Caco-2 (cell line): Measurements from ENCODE around the gene TMEM263. TPM values are rescaled to one million over a fixed set of nuclear protein-coding genes. Genes with fewer than 3 reads are reported as not detected.

Experiments used
- BruUV-seq: library from RNA; stranded (reverse); fragments of 400-500 nt; replicated peaks from 2 replicates; lab custom pipeline; 2021; lab: Mats Ljungman, UMichigan
- CTCF ChIA-PET: fragments of 300-600 bp; sonication (Branson Sonifier 250); formaldehyde crosslinking; loops from one replicate; lab custom pipeline; 2022; ENCODE audit warnings: antibody characterized with exemption; lab: Charles Lee
- POLR2A ChIA-PET: fragments of 300-600 bp; sonication (Branson Sonifier 250); formaldehyde crosslinking; loops from one replicate; lab custom pipeline; 2022; ENCODE audit warnings: antibody characterized with exemption; lab: Charles Lee
- DNase-seq, 2 experiments: peaks; one replicate each; pipeline versions ENCODE4 v3.0.0 to v3.0.0-alpha.2; 2020 to 2022
- H3K27me3 ChIP-seq: replicated peaks from 2 replicates; pipeline ENCODE4 v1.6.0; 2011; ENCODE audit warnings: low read length; ENCODE audit not compliant: control insufficient read depth, insufficient read depth
- H3K36me3 ChIP-seq: 2 replicates; pipeline ENCODE4 v1.5.1; 2011; ENCODE audit warnings: low read length; ENCODE audit not compliant: control insufficient read depth, insufficient read depth
- H3K4me1 ChIP-seq: fragments of 250-450 bp; sonication (Bioruptor Pico); 2 replicates; pipeline ENCODE4 v1.5.1; 2020; ENCODE audit warnings: mild to moderate bottlenecking
- H3K4me3 ChIP-seq: 2 replicates; pipeline ENCODE4 v1.5.1; 2011; ENCODE audit warnings: low read depth, mild to moderate bottlenecking, control low read depth, low read length
- H3K9me3 ChIP-seq: fragments of 250-450 bp; sonication (Bioruptor Pico); 2 replicates; pipeline ENCODE4 v1.5.1; 2020; ENCODE audit warnings: mild to moderate bottlenecking, moderate library complexity
- H3K27ac Mint-ChIP-seq: one replicate; pipeline ENCODE4 v1.8.0; 2022; ENCODE audit warnings: mixed read lengths; ENCODE audit not compliant: unreplicated experiment
- H3K27me3 Mint-ChIP-seq: one replicate; pipeline ENCODE4 v1.8.0; 2022; ENCODE audit warnings: mixed read lengths; ENCODE audit not compliant: insufficient read depth, unreplicated experiment
- H3K36me3 Mint-ChIP-seq: one replicate; pipeline ENCODE4 v1.8.0; 2022; ENCODE audit warnings: mild to moderate bottlenecking, mixed read lengths; ENCODE audit not compliant: insufficient read depth, unreplicated experiment
- H3K4me1 Mint-ChIP-seq: one replicate; pipeline ENCODE4 v1.8.0; 2022; ENCODE audit warnings: low read depth, mixed read lengths; ENCODE audit not compliant: unreplicated experiment
- H3K4me3 Mint-ChIP-seq: one replicate; pipeline ENCODE4 v1.8.0; 2022; ENCODE audit warnings: mild to moderate bottlenecking, moderate library complexity, mixed read lengths; ENCODE audit not compliant: unreplicated experiment
- H3K9me3 Mint-ChIP-seq: one replicate; pipeline ENCODE4 v1.8.0; 2022; ENCODE audit warnings: mixed read lengths; ENCODE audit not compliant: unreplicated experiment
- CTCF ChIP-seq, 2 experiments: fragments of 200-600 bp in 1 of 2; IDR thresholded peaks; 1 replicate in 1 of 2; 2 replicates in 1 of 2; pipeline versions ENCODE4 v1.5.1 to v1.8.0; 2011 to 2022; ENCODE audit warnings: antibody characterized with exemption in 1 of 2, control low read depth in 1 of 2, inconsistent platforms in 1 of 2, low read depth in 1 of 2, low read length in 1 of 2, mild to moderate bottlenecking in 1 of 2, moderate library complexity in 1 of 2; ENCODE audit not compliant: insufficient read depth in 1 of 2, severe bottlenecking in 1 of 2, unreplicated experiment in 1 of 2
- intact Hi-C: fragments of 100-400 bp; cut with micrococcal nuclease; formaldehyde crosslinking; loops from one replicate; pipeline ENCODE4 v1.10.0; 2022; ENCODE audit not compliant: unreplicated experiment
- total RNA-seq: library from RNA; stranded (reverse); gene quantifications from 2 replicates; pipeline ENCODE4 v1.2.3, GENCODE V29; 2022

The TMEM263 gene
- total RNA-seq, 1 experiment from 2014 or later: 31.6 TPM

GRCh38 chr12:106911581-106911980, 44.1 kb upstream of the TMEM263 start:
- POLR2A ChIA-PET: no interaction called here
- CTCF ChIA-PET: no interaction called here
- H3K4me1 ChIP-seq: no peaks in the 10 kb centered on the region
- intact Hi-C loops: no loop called here
- H3K4me3 Mint-ChIP-seq: no peak overlapping the region
- BruUV-seq: no TSS peak
- H3K27me3 Mint-ChIP-seq: no peaks in the 10 kb centered on the region
- no peak for TF ChIP-seq CTCF (IDR thresholded peaks at IDR 0.05; ENCODE audit: insufficient read depth in 1 of 2, low read depth in 1 of 2, low read length in 1 of 2, severe bottlenecking in 1 of 2, unreplicated experiment in 1 of 2)
- no peak overlapping the region for H3K27ac Mint-ChIP-seq
- no peaks in the 10 kb centered on the region for H3K4me1 Mint-ChIP-seq
- no peaks in the 10 kb centered on the region for H3K27me3 ChIP-seq
- no peaks in the 10 kb centered on the region for H3K36me3 ChIP-seq
- H3K4me3 ChIP-seq: no peak overlapping the region
- H3K9me3 Mint-ChIP-seq: no peaks in the 10 kb centered on the region
- no peak for DNase-seq
- no peaks in the 10 kb centered on the region for H3K36me3 Mint-ChIP-seq
- no peaks in the 10 kb centered on the region for H3K9me3 ChIP-seq

GRCh38 chr12:106913456-106913855, 42.3 kb upstream of the TMEM263 start:
- no TSS peak for BruUV-seq
- Mint-ChIP-seq H3K9me3 (no peaks in the 10 kb centered on the region), H3K36me3 (no peaks in the 10 kb centered on the region), H3K27ac (no peak overlapping the region), H3K4me1 (no peaks in the 10 kb centered on the region), H3K4me3 (no peak overlapping the region), H3K27me3 (no peaks in the 10 kb centered on the region)
- CTCF ChIA-PET: no interaction called here
- intact Hi-C loops: no loop called here
- no peak for TF ChIP-seq CTCF (IDR thresholded peaks at IDR 0.05; ENCODE audit: insufficient read depth in 1 of 2, low read depth in 1 of 2, low read length in 1 of 2, severe bottlenecking in 1 of 2, unreplicated experiment in 1 of 2)
- no peaks in the 10 kb centered on the region for H3K36me3 ChIP-seq
- H3K4me3 ChIP-seq: no peak overlapping the region
- no peak for DNase-seq
- POLR2A ChIA-PET: no interaction called here
- no peaks in the 10 kb centered on the region for H3K9me3 ChIP-seq
- no peaks in the 10 kb centered on the region for H3K4me1 ChIP-seq
- H3K27me3 ChIP-seq: no peaks in the 10 kb centered on the region

GRCh38 chr12:106914796-106915634, 40.7 kb upstream of the TMEM263 start:
- no peaks in the 10 kb centered on the region for H3K4me1 Mint-ChIP-seq
- H3K4me3 Mint-ChIP-seq: no peak overlapping the region
- no peaks in the 10 kb centered on the region for H3K9me3 ChIP-seq
- no peak overlapping the region for H3K4me3 ChIP-seq
- H3K27ac Mint-ChIP-seq: no peak overlapping the region
- no peak for TF ChIP-seq CTCF (IDR thresholded peaks at IDR 0.05; ENCODE audit: insufficient read depth in 1 of 2, low read depth in 1 of 2, low read length in 1 of 2, severe bottlenecking in 1 of 2, unreplicated experiment in 1 of 2)
- H3K4me1 ChIP-seq: no peaks in the 10 kb centered on the region
- H3K36me3 Mint-ChIP-seq: no peaks in the 10 kb centered on the region
- H3K27me3 ChIP-seq: no peaks in the 10 kb centered on the region
- H3K27me3 Mint-ChIP-seq: no peaks in the 10 kb centered on the region
- BruUV-seq: no TSS peak
- POLR2A ChIA-PET: no interaction called here
- intact Hi-C loops: no loop called here
- DNase-seq: no peak
- CTCF ChIA-PET: no interaction called here
- H3K9me3 Mint-ChIP-seq: no peaks in the 10 kb centered on the region
- H3K36me3 ChIP-seq: no peaks in the 10 kb centered on the region
